Body of pancreas (tissue), 4 donors: Measurements from ENCODE around the gene CHST3.

Experiments
- CTCF ChIP-seq, 7 experiments: fragments of 450-650 bp in 4 of 7; fragments of 200-600 bp in 3 of 7; sonication (generic) in 3 of 7; IDR thresholded peaks; one replicate each; pipeline ENCODE4 v1.5.1; 2016 to 2019; ENCODE audit warnings: antibody characterized with exemption in 7 of 7
- POLR2A ChIP-seq, 3 donors: fragments of 450-650 bp; IDR thresholded peaks; one replicate each; pipeline ENCODE4 v1.6.1; 2016; ENCODE audit warnings: antibody characterized with exemption in 3 of 3, mild to moderate bottlenecking in 2 of 3

DNA sequence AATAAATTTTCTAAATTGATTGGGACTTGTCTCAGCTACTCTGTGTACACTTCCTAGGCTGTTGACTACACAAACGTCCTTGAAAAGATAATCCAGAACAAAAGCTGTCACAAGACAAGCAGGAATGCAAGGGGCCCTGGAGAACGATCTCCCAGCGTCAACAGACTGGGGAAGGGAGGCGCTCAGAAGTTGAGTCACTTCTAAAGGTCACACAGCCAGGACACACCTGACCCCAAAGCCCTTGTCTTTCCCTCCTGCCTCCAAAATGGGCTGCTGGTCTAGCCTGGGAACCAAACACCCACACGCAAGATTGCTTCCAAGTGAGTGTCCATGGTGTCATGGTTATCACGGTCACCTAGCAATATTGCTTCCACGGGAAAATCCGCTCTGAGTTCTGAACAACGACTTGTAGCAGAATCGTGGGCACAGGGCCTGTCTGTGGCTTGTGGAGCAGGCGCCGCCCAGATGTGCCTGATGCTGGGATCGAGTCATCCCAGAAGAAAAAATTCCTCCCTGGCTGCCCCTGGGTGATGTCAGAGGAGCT, 74.3 kb downstream of the CHST3 start:
- TF ChIP-seq CTCF (IDR thresholded peaks at IDR 0.05) = no peak
- TF ChIP-seq POLR2A (IDR thresholded peaks at IDR 0.05) = no peak
